VCaP (cell line): ENCODE data around the gene SPEF2.

ENCODE experiments used
- H3K27ac ChIP-seq: fragments of 450-650 bp; 2 replicates; pipeline ENCODE4 v1.5.1; 2017
- TF ChIP-seq, protein P1 (sequence below): fragments of 450-650 bp; conservative IDR thresholded peaks from 2 replicates; pipeline ENCODE4 v1.5.1; 2017; ENCODE audit warnings: mild to moderate bottlenecking, moderate library complexity

The SPEF2 gene

DNA sequence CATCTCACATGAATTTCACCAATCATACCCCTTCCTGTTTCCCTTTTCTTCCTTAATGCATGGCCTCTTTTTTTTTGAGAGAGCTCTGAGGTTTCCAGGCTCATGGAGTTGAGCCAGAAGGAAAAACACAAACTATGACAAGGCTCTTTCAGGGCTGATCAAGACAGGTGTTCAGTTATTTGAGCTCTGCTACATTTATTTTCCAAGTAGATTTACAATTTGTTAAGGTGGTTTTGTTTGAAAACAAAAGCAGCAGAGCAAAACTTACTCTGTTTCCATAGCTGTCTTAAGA, 176.6 kb downstream of the SPEF2 start:
- no peak overlapping the region for H3K27ac ChIP-seq
- TF ChIP-seq, protein P1, sequence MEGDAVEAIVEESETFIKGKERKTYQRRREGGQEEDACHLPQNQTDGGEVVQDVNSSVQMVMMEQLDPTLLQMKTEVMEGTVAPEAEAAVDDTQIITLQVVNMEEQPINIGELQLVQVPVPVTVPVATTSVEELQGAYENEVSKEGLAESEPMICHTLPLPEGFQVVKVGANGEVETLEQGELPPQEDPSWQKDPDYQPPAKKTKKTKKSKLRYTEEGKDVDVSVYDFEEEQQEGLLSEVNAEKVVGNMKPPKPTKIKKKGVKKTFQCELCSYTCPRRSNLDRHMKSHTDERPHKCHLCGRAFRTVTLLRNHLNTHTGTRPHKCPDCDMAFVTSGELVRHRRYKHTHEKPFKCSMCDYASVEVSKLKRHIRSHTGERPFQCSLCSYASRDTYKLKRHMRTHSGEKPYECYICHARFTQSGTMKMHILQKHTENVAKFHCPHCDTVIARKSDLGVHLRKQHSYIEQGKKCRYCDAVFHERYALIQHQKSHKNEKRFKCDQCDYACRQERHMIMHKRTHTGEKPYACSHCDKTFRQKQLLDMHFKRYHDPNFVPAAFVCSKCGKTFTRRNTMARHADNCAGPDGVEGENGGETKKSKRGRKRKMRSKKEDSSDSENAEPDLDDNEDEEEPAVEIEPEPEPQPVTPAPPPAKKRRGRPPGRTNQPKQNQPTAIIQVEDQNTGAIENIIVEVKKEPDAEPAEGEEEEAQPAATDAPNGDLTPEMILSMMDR: no peak

- TF ChIP-seq, protein P1: no peak
- no peak overlapping the region for H3K27ac ChIP-seq
Observed at GRCh38 chr5:35794684-35795375, 177.2 kb downstream of the SPEF2 start.

DNA sequence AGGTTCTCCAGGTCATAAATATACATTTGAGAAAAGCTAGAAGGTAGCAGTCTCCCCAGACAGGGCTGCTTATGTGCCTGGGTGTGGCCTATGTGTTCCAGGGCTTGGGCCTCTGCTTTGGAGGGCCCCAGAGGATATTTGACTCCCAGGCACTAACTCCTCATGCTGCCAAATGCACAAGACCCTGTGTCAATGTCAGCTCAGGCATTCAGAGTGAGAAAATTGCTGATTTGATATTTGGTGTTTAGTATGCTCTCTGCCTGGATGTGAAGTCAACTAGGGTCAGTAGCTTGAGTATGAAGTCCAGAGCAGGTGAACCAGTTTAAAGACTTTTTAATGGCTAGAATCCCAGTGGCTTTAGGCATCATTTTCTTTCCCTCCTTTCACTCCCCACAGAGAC, 181.5 kb downstream of the SPEF2 start:
- TF ChIP-seq, protein P1: no peak
- H3K27ac ChIP-seq: no peak overlapping the region

- H3K27ac ChIP-seq: no peak overlapping the region
- TF ChIP-seq, protein P1: no peak
Observed at GRCh38 chr5:35799753-35800152, 182.1 kb downstream of the SPEF2 start.

GRCh38 chr5:35803191-35803651, 185.6 kb downstream of the SPEF2 start:
- peak overlapping the region; percentile 52; the same call in 1 of the 2 replicates for H3K27ac ChIP-seq
- TF ChIP-seq, protein P1: no peak

DNA sequence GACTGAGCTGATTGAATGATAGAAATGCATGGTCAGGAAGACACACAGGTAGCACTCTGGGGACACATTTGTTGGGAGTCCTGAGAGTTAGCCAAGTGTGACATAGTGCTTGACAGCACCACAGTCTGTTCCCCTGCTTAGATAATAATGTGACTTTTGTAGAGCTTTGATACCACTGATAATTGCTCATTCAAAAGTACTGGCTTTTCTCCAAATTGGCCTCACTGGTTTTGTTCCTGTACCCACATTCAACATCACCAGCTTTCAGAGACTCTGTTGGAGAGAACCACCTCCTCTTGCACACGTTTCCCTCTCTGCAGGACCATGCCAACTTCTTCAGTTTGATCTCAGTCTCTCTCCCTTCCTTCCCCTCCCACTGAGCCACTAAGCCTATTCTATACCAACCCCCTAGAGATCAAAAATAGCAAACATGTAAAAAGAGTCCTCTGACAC, 186.6 kb downstream of the SPEF2 start:
- TF ChIP-seq, protein P1: no peak
- H3K27ac ChIP-seq: peak overlapping the region; percentile 52

GRCh38 chr5:35804841-35805240, 187.2 kb downstream of the SPEF2 start:
- TF ChIP-seq, protein P1: no peak
- H3K27ac ChIP-seq: peak overlapping the region; percentile 52
